SU-DHL-6 (cell line): ENCODE data around the gene SMPD3.

Experiments used
- H2AFZ ChIP-seq: fragments of 200-600 bp; sonication (generic); 2 replicates; pipeline ENCODE4 v1.6.1; 2014; ENCODE audit warnings: low read depth, mild to moderate bottlenecking, moderate library complexity, mixed read lengths, antibody characterized with exemption, low read length; ENCODE audit not compliant: severe bottlenecking
- H3F3A ChIP-seq: fragments of 200-600 bp; shearing (Covaris generic); 2 replicates; pipeline ENCODE4 v1.6.0; 2016; ENCODE audit warnings: antibody characterized with exemption, mild to moderate bottlenecking; ENCODE audit not compliant: insufficient read depth
- H3K27ac ChIP-seq: fragments of 200-600 bp; sonication (generic); 2 replicates; pipeline ENCODE4 v1.5.1; 2016; ENCODE audit warnings: low read depth, mild to moderate bottlenecking, low read length, moderate library complexity, mixed read lengths
- H3K27me3 ChIP-seq: fragments of 200-600 bp; sonication (generic), shearing (Covaris generic); 2 replicates; pipeline ENCODE4 v1.6.0; 2014; ENCODE audit warnings: mild to moderate bottlenecking, low read length
- H3K36me3 ChIP-seq: fragments of 200-600 bp; sonication (generic); 2 replicates; pipeline ENCODE4 v1.6.1; 2014; ENCODE audit warnings: mild to moderate bottlenecking, low read length, mixed read lengths
- H3K4me2 ChIP-seq: fragments of 300-600, 200-600 bp; shearing (Covaris generic), sonication (generic); 2 replicates; pipeline ENCODE4 v1.6.0; 2014; ENCODE audit warnings: low read length, low read depth, mild to moderate bottlenecking; ENCODE audit not compliant: poor library complexity, severe bottlenecking
- H3K4me3 ChIP-seq: fragments of 200-600 bp; sonication (generic); 2 replicates; pipeline ENCODE4 v1.5.1; 2014; ENCODE audit warnings: antibody characterized with exemption, low read length, mild to moderate bottlenecking, mixed read lengths; ENCODE audit not compliant: insufficient read depth, poor library complexity, severe bottlenecking
- H3K79me2 ChIP-seq: fragments of 200-600 bp; sonication (generic); 2 replicates; pipeline ENCODE4 v1.6.1; 2014; ENCODE audit warnings: mild to moderate bottlenecking, low read length, moderate library complexity; ENCODE audit not compliant: insufficient read depth
- H3K9ac ChIP-seq: fragments of 200-600 bp; sonication (generic); 2 replicates; pipeline ENCODE4 v1.7.0; 2014; ENCODE audit warnings: mild to moderate bottlenecking, low read length
- H3K9me2 ChIP-seq: fragments of 200-600 bp; sonication (generic); replicated peaks from 2 replicates; pipeline ENCODE4 v1.6.1; 2014; ENCODE audit warnings: low read length; ENCODE audit not compliant: insufficient read depth
- H3K9me3 ChIP-seq: fragments of 200-600 bp; sonication (generic); 2 replicates; pipeline ENCODE4 v1.6.1; 2014; ENCODE audit warnings: low read length, mixed read lengths; ENCODE audit not compliant: insufficient read depth
- H4K20me1 ChIP-seq: fragments of 200-600 bp; sonication (generic); 2 replicates; pipeline ENCODE4 v1.6.1; 2014; ENCODE audit warnings: low read depth, mild to moderate bottlenecking, antibody characterized with exemption, low read length, moderate library complexity, mixed read lengths
- CTCF ChIP-seq: fragments of 200-600 bp; sonication (generic); IDR thresholded peaks from one replicate; pipeline ENCODE4 v1.5.1; 2017; ENCODE audit warnings: antibody characterized with exemption, mild to moderate bottlenecking, low read length, moderate library complexity; ENCODE audit not compliant: insufficient read depth, poor library complexity, severe bottlenecking
- EZH2phosphoT487 ChIP-seq: fragments of 200-600 bp; sonication (generic), shearing (Covaris generic); conservative IDR thresholded peaks from 2 replicates; pipeline ENCODE4 v1.6.1; 2018; ENCODE audit warnings: mild to moderate bottlenecking, antibody characterized with exemption, low read length, moderate library complexity, mixed read lengths

The SMPD3 gene

GRCh38 chr16:68367891-68368290, 80.4 kb downstream of the SMPD3 start:
- Histone ChIP-seq H3K9me3 (no peaks in the 10 kb centered on the region), H3K9me2 (no peaks in the 10 kb centered on the region), H3K36me3 (no peaks in the 10 kb centered on the region), H3K9ac (no peak overlapping the region), H3F3A (no peaks in the 10 kb centered on the region), H2AFZ (no peak overlapping the region), H3K4me3 (no peak overlapping the region), H3K79me2 (no peaks in the 10 kb centered on the region), H4K20me1 (no peaks in the 10 kb centered on the region), H3K4me2 (no peak overlapping the region), H3K27me3 (no peaks in the 10 kb centered on the region), H3K27ac (no peak overlapping the region)
- TF ChIP-seq CTCF, result no peak
- TF ChIP-seq EZH2phosphoT487, result no peak

- H3K36me3 ChIP-seq, result no peaks in the 10 kb centered on the region
- no peak overlapping the region for H3K4me2 ChIP-seq
- TF ChIP-seq CTCF (no peak), EZH2phosphoT487 (no peak)
- H3K4me3 ChIP-seq, result no peak overlapping the region
- H3K27me3 ChIP-seq, result no peaks in the 10 kb centered on the region
- H3K27ac ChIP-seq, result no peak overlapping the region
- no peaks in the 10 kb centered on the region for H3F3A ChIP-seq
- H3K9me2 ChIP-seq, result no peaks in the 10 kb centered on the region
- no peak overlapping the region for H2AFZ ChIP-seq
- no peaks in the 10 kb centered on the region for H4K20me1 ChIP-seq
- no peaks in the 10 kb centered on the region for H3K79me2 ChIP-seq
- no peaks in the 10 kb centered on the region for H3K9me3 ChIP-seq
- H3K9ac ChIP-seq, result no peak overlapping the region
Measured at GRCh38 chr16:68367440-68367839, 80.9 kb downstream of the SMPD3 start.

DNA sequence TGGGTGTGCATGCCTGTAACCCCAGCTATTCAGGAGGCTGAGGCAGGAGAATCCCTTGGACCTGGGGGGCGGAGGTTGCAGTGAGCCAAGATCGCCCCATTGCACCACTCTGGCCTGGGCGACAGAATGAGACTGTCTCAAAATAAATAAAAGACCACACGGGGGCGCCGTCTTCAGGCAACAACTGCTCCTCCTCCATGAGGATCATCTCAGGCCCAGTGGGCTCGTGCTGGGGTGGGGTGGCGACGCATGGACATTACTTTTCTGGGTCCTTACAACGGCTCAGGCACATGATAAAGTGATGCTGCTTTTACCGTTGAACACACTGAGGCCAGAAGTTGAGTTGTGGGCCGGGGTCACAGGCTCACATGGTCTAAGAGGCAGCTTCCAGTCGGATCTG, 81.3 kb downstream of the SMPD3 start:
- Histone ChIP-seq H3K79me2 (no peaks in the 10 kb centered on the region), H3K27me3 (no peaks in the 10 kb centered on the region), H3F3A (no peaks in the 10 kb centered on the region), H3K4me3 (no peak overlapping the region), H2AFZ (no peak overlapping the region), H3K36me3 (no peaks in the 10 kb centered on the region), H4K20me1 (no peaks in the 10 kb centered on the region), H3K9me2 (no peaks in the 10 kb centered on the region), H3K9me3 (no peaks in the 10 kb centered on the region), H3K9ac (no peak overlapping the region), H3K27ac (no peak overlapping the region), H3K4me2 (no peak overlapping the region)
- TF ChIP-seq CTCF (no peak), EZH2phosphoT487 (no peak)

DNA sequence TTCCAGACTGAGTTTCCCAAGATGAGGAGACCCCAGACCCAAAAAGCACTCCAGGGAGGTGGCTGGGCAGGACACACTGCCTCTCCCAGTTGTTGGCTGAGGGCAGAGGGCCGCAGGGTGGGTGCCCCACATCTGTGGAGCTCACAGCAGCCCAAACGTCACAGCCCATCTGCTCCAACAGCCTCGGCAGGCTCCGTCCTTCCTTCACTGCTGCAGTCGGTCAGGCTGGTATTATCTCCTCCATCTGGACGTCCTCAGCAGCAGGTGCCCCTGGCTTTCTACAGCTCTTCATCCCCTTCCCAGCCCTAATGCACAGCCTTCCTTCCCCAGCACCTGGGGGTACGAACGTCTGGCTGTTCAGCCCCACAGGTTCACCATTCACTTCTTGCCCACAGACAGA, 82.2 kb downstream of the SMPD3 start:
- H3K9ac ChIP-seq, result no peak overlapping the region
- H3F3A ChIP-seq, result no peaks in the 10 kb centered on the region
- H3K27me3 ChIP-seq, result no peaks in the 10 kb centered on the region
- H3K9me3 ChIP-seq, result no peaks in the 10 kb centered on the region
- no peaks in the 10 kb centered on the region for H3K79me2 ChIP-seq
- no peak overlapping the region for H3K4me2 ChIP-seq
- no peaks in the 10 kb centered on the region for H3K9me2 ChIP-seq
- H3K4me3 ChIP-seq, result no peak overlapping the region
- H2AFZ ChIP-seq, result no peak overlapping the region
- H4K20me1 ChIP-seq, result no peaks in the 10 kb centered on the region
- TF ChIP-seq EZH2phosphoT487, result no peak
- no peak for TF ChIP-seq CTCF
- H3K27ac ChIP-seq, result no peak overlapping the region
- H3K36me3 ChIP-seq, result no peaks in the 10 kb centered on the region
